ENCODE data around the gene STARD4.

- no peak for TF ChIP-seq CTCF (IDR thresholded peaks at IDR 0.05)
- no peak for TF ChIP-seq POLR2A (IDR thresholded peaks at IDR 0.05)
These were observed 791 bp upstream of the STARD4 start for GRCh38 chr5:111513131-111513520.

All from testis (tissue), 2 donors.